Astrocyte (in vitro differentiated cells and primary cell): ENCODE data around the gene PTPRM. TPM values are rescaled to one million over a fixed set of nuclear protein-coding genes. Genes with fewer than 3 reads are reported as not detected.

Source experiments
- DNase-seq: peaks from one replicate; pipeline ENCODE4 v3.0.0-alpha.2; 2010; ENCODE audit warnings: low read depth
- FAIRE-seq: peaks from 2 replicates; lab custom pipeline; 2011; peaks lifted over from hg19 to GRCh38; lab: Jason Lieb, UNC
- H2AFZ ChIP-seq: 2 replicates; pipeline ENCODE4 v1.6.0; 2012; ENCODE audit warnings: low read depth, low read length, inconsistent platforms
- H3K27ac ChIP-seq: 2 replicates; pipeline ENCODE4 v1.5.1; 2011; ENCODE audit warnings: low read depth, low read length, inconsistent platforms
- H3K27me3 ChIP-seq: 2 replicates; pipeline ENCODE4 v1.6.0; 2011; ENCODE audit warnings: low read length, inconsistent platforms; ENCODE audit not compliant: insufficient read depth
- H3K36me3 ChIP-seq: 2 replicates; pipeline ENCODE4 v1.5.1; 2011; ENCODE audit warnings: low read length, inconsistent platforms; ENCODE audit not compliant: insufficient read depth
- H3K4me1 ChIP-seq: 2 replicates; pipeline ENCODE4 v1.5.1; 2011; ENCODE audit warnings: low read length, inconsistent platforms; ENCODE audit not compliant: insufficient read depth
- H3K4me2 ChIP-seq: 2 replicates; pipeline ENCODE4 v1.6.0; 2012; ENCODE audit warnings: low read length, inconsistent platforms
- H3K4me3 ChIP-seq: 2 replicates; pipeline ENCODE4 v1.5.1; 2011; ENCODE audit warnings: low read depth, mild to moderate bottlenecking, low read length, inconsistent platforms; ENCODE audit not compliant: insufficient read depth
- H3K79me2 ChIP-seq: 2 replicates; pipeline ENCODE4 v1.6.0; 2012; ENCODE audit warnings: mild to moderate bottlenecking, low read length, inconsistent platforms; ENCODE audit not compliant: insufficient read depth
- H3K9ac ChIP-seq: 2 replicates; pipeline ENCODE4 v1.6.0; 2012; ENCODE audit warnings: mild to moderate bottlenecking, low read length, inconsistent platforms
- H3K9me3 ChIP-seq: 2 replicates; pipeline ENCODE4 v1.5.1; 2012; ENCODE audit warnings: low read depth, mild to moderate bottlenecking, low read length, inconsistent platforms; ENCODE audit not compliant: insufficient read depth
- H4K20me1 ChIP-seq: 2 replicates; pipeline ENCODE4 v1.6.0; 2012; ENCODE audit warnings: low read length, inconsistent platforms; ENCODE audit not compliant: insufficient read depth
- H3K27ac Mint-ChIP-seq: one replicate; pipeline ENCODE4 v1.8.0; 2021; ENCODE audit warnings: mild to moderate bottlenecking, mixed read lengths; ENCODE audit not compliant: unreplicated experiment
- H3K27me3 Mint-ChIP-seq: one replicate; pipeline ENCODE4 v1.8.0; 2021; ENCODE audit warnings: low read depth, mixed read lengths; ENCODE audit not compliant: unreplicated experiment
- H3K36me3 Mint-ChIP-seq: one replicate; pipeline ENCODE4 v1.8.0; 2021; ENCODE audit warnings: low read depth, mixed read lengths; ENCODE audit not compliant: unreplicated experiment
- H3K4me1 Mint-ChIP-seq: one replicate; pipeline ENCODE4 v1.8.0; 2021; ENCODE audit warnings: low read depth, mixed read lengths; ENCODE audit not compliant: unreplicated experiment
- H3K4me3 Mint-ChIP-seq: one replicate; pipeline ENCODE4 v1.8.0; 2021; ENCODE audit warnings: mild to moderate bottlenecking, moderate library complexity, mixed read lengths; ENCODE audit not compliant: unreplicated experiment
- H3K9me3 Mint-ChIP-seq: one replicate; pipeline ENCODE4 v1.8.0; 2021; ENCODE audit warnings: mild to moderate bottlenecking, mixed read lengths; ENCODE audit not compliant: unreplicated experiment
- EZH2 ChIP-seq: IDR thresholded peaks from 2 replicates; pipeline ENCODE4 v1.6.1; 2012; ENCODE audit warnings: mild to moderate bottlenecking, low read length, inconsistent platforms; ENCODE audit not compliant: insufficient read depth
- total RNA-seq: library from RNA; stranded (reverse); gene quantifications from 2 replicates; pipeline ENCODE4 v1.2.1, GENCODE V29; 2021
- TF ChIP-seq, protein P1 (sequence below): IDR thresholded peaks from 2 replicates; pipeline ENCODE4 v1.5.1; 2011; ENCODE audit warnings: low read depth, mild to moderate bottlenecking, inconsistent platforms, low read length, moderate library complexity; ENCODE audit not compliant: insufficient read depth

Gene PTPRM
- total RNA-seq, 1 donor from 2014 or later, result 59.6 TPM

DNA sequence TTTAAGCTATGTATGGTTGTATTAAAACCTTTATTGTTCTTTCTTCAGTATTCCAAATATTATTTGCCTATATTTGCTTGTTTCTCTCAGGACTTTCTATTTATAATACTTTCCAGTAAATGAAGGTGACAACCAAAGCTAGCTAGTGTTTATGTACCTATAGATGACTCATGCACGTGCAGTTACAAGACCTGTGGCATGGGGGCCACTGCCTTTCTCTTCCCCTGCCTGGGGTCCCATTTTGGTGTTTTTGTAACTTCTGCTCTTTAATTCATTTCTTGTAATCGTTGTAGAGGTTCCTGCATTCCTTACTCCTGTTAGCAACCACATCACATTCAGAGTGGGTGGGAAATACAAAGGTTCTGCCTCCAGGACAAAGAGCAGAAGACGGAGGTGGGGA is 364.6 kb downstream of the PTPRM start:
- Histone ChIP-seq H3K36me3 (no peaks in the 10 kb centered on the region), H3K79me2 (no peaks in the 10 kb centered on the region), H3K27ac (no peak overlapping the region), H3K4me1 (no peaks in the 10 kb centered on the region), H3K4me3 (no peak overlapping the region), H3K9ac (no peak overlapping the region), H4K20me1 (no peaks in the 10 kb centered on the region), H3K27me3 (no peaks in the 10 kb centered on the region), H3K9me3 (no peaks in the 10 kb centered on the region), H3K4me2 (no peak overlapping the region), H2AFZ (no peak overlapping the region)
- Mint-ChIP-seq H3K4me3 (no peak overlapping the region), H3K27me3 (no peaks in the 10 kb centered on the region), H3K27ac (no peak overlapping the region), H3K4me1 (peaks cover 9% of the 10 kb centered on the region), H3K9me3 (no peaks in the 10 kb centered on the region), H3K36me3 (peaks cover 6% of the 10 kb centered on the region)
- no peak for FAIRE-seq
- DNase-seq, result no peak
- TF ChIP-seq, protein P1, sequence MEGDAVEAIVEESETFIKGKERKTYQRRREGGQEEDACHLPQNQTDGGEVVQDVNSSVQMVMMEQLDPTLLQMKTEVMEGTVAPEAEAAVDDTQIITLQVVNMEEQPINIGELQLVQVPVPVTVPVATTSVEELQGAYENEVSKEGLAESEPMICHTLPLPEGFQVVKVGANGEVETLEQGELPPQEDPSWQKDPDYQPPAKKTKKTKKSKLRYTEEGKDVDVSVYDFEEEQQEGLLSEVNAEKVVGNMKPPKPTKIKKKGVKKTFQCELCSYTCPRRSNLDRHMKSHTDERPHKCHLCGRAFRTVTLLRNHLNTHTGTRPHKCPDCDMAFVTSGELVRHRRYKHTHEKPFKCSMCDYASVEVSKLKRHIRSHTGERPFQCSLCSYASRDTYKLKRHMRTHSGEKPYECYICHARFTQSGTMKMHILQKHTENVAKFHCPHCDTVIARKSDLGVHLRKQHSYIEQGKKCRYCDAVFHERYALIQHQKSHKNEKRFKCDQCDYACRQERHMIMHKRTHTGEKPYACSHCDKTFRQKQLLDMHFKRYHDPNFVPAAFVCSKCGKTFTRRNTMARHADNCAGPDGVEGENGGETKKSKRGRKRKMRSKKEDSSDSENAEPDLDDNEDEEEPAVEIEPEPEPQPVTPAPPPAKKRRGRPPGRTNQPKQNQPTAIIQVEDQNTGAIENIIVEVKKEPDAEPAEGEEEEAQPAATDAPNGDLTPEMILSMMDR, result no peak
- TF ChIP-seq EZH2, result no peak

DNA sequence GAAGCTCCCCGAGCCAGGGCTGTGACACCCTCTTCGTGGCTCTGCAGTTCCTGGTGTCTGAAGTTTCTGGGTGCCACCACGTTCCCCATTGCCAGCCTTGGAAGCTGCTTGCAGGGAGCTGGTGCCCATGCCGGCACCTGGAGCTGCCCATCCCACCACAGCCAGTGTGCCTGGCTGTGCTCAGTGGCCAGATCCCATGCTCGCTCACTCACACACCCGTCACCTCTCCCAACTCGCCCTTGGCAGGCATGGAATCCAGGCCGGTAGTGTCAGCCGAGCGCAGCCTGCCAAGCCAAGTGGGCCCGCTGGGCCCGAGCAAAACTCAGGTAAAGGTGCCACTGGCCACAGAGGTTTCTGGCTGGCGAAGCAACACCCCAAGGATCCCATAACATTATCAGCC is 370.2 kb downstream of the PTPRM start:
- Mint-ChIP-seq H3K4me1 (peaks cover 11% of the 10 kb centered on the region), H3K36me3 (peaks cover 2% of the 10 kb centered on the region), H3K4me3 (no peak overlapping the region), H3K27me3 (no peaks in the 10 kb centered on the region), H3K27ac (no peak overlapping the region), H3K9me3 (peaks cover 2% of the 10 kb centered on the region)
- Histone ChIP-seq H3K27ac (no peak overlapping the region), H3K36me3 (no peaks in the 10 kb centered on the region), H4K20me1 (no peaks in the 10 kb centered on the region), H3K27me3 (no peaks in the 10 kb centered on the region), H3K4me2 (no peak overlapping the region), H3K4me3 (no peak overlapping the region), H2AFZ (no peak overlapping the region), H3K4me1 (no peaks in the 10 kb centered on the region), H3K79me2 (no peaks in the 10 kb centered on the region), H3K9me3 (no peaks in the 10 kb centered on the region), H3K9ac (no peak overlapping the region)
- DNase-seq (no peak), FAIRE-seq (no peak)
- TF ChIP-seq, protein P1, result no peak
- TF ChIP-seq EZH2, result no peak

DNA sequence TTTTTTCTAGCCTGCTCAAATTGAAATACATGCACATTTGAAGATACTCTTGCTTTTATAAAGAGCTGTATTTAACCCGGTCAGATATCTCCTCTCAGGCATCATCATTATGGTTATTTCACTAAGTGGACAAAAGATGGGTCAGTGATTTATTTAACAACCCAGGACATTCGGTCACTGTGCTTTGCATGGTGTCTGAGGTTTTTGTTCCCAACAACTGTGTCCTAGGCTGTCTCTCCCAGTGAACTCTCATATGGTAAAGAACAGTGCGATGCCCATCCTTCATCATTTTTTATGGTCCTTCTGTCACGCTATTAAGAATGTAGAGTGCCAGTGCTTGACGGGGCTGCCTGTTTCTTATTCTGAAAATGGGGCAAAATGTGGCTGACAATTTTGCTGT is 372.4 kb downstream of the PTPRM start:
- no peak overlapping the region for H2AFZ ChIP-seq
- TF ChIP-seq EZH2, result no peak
- TF ChIP-seq, protein P1, result no peak
- no peak overlapping the region for H3K4me2 ChIP-seq
- no peaks in the 10 kb centered on the region for H3K9me3 ChIP-seq
- Mint-ChIP-seq H3K9me3 (peaks cover 4% of the 10 kb centered on the region), H3K4me1 (peaks cover 12% of the 10 kb centered on the region), H3K4me3 (no peak overlapping the region), H3K27me3 (no peaks in the 10 kb centered on the region), H3K36me3 (peaks cover 4% of the 10 kb centered on the region), H3K27ac (no peak overlapping the region)
- H3K9ac ChIP-seq, result no peak overlapping the region
- no peaks in the 10 kb centered on the region for H4K20me1 ChIP-seq
- H3K4me3 ChIP-seq, result no peak overlapping the region
- FAIRE-seq (no peak), DNase-seq (no peak)
- no peaks in the 10 kb centered on the region for H3K36me3 ChIP-seq
- no peaks in the 10 kb centered on the region for H3K4me1 ChIP-seq
- no peaks in the 10 kb centered on the region for H3K79me2 ChIP-seq
- H3K27ac ChIP-seq, result no peak overlapping the region
- no peaks in the 10 kb centered on the region for H3K27me3 ChIP-seq
